HepG2 (cell line): ENCODE measurements around the gene AXIN1. TPM values are rescaled to one million over a fixed set of nuclear protein-coding genes. Genes with fewer than 3 reads are reported as not detected.

Experiments
- ATAD3A ChIP-seq: sonication (generic); formaldehyde crosslinking; IDR thresholded peaks from 2 replicates; pipeline ENCODE4 v1.4.0; 2020; ENCODE audit warnings: missing genetic modification reagents
- ATF6 ChIP-seq: sonication (generic); formaldehyde crosslinking; conservative IDR thresholded peaks from 2 replicates; pipeline ENCODE4 v1.4.0; 2020; ENCODE audit warnings: missing genetic modification reagents
- CHCHD3 ChIP-seq: sonication (generic); formaldehyde crosslinking; IDR thresholded peaks from 2 replicates; pipeline ENCODE4 v1.8.0; 2022; ENCODE audit warnings: mild to moderate bottlenecking, missing genetic modification reagents, moderate library complexity
- CREM ChIP-seq, 2 experiments: sonication (generic) in 1 of 2; formaldehyde crosslinking in 1 of 2; IDR thresholded peaks; 2 replicates each; pipeline versions ENCODE4 v1.4.0 to v1.6.1; 2016 to 2020; ENCODE audit warnings: antibody characterized with exemption in 1 of 2, mild to moderate bottlenecking in 1 of 2, missing genetic modification reagents in 1 of 2
- HCFC1 ChIP-seq: fragments of 150-350 bp; IDR thresholded peaks from 2 replicates; pipeline ENCODE4 v1.6.1; 2014; ENCODE audit warnings: low read depth, low read length
- HNF1A ChIP-seq, 2 experiments: sonication (generic) in 1 of 2; formaldehyde crosslinking in 1 of 2; IDR thresholded peaks; 2 replicates each; pipeline versions ENCODE4 v1.4.0 to v1.6.1; 2016 to 2020; ENCODE audit warnings: borderline replicate concordance in 1 of 2, low read depth in 1 of 2, mild to moderate bottlenecking in 1 of 2, missing genetic modification reagents in 1 of 2
- HNF4A ChIP-seq: sonication (generic); formaldehyde crosslinking; IDR thresholded peaks from 2 replicates; pipeline ENCODE4 v1.4.0; 2020; ENCODE audit warnings: missing genetic modification reagents
- KDM5B ChIP-seq: sonication (generic); formaldehyde crosslinking; IDR thresholded peaks from 2 replicates; pipeline ENCODE4 v1.4.0; 2020; ENCODE audit warnings: missing genetic modification reagents, mild to moderate bottlenecking, borderline replicate concordance
- NCOR1 ChIP-seq: fragments of 200-600 bp; sonication (generic); IDR thresholded peaks from 2 replicates; pipeline ENCODE4 v1.7.0; 2017; ENCODE audit warnings: antibody characterized with exemption, low read length, borderline replicate concordance
- SIN3B ChIP-seq: fragments of 150-350 bp; IDR thresholded peaks from 2 replicates; pipeline ENCODE4 v1.6.1; 2014; ENCODE audit warnings: low read length
- SP5 ChIP-seq: IDR thresholded peaks from 2 replicates; pipeline ENCODE4 v1.6.1; 2016; ENCODE audit warnings: low read depth, borderline replicate concordance
- ZBTB25 ChIP-seq: IDR thresholded peaks from 2 replicates; pipeline ENCODE4 v1.6.1; 2018; ENCODE audit warnings: missing genetic modification reagents
- ZBTB7B ChIP-seq: sonication (generic); formaldehyde crosslinking; IDR thresholded peaks from 2 replicates; pipeline ENCODE4 v1.4.0; 2020; ENCODE audit warnings: missing genetic modification reagents
- ZFP91 ChIP-seq: sonication (generic); formaldehyde crosslinking; IDR thresholded peaks from 2 replicates; pipeline ENCODE4 v1.9.0; 2022; ENCODE audit warnings: missing genetic modification reagents, mild to moderate bottlenecking, borderline replicate concordance
- ZFX ChIP-seq: sonication (generic); formaldehyde crosslinking; IDR thresholded peaks from 2 replicates; pipeline ENCODE4 v1.4.0; 2020; ENCODE audit warnings: mild to moderate bottlenecking, low read depth, missing genetic modification reagents, moderate library complexity
- ZKSCAN1 ChIP-seq: fragments of 150-350 bp; IDR thresholded peaks from 2 replicates; pipeline ENCODE4 v1.6.1; 2014; ENCODE audit warnings: low read length
- ZNF337 ChIP-seq: sonication (generic); formaldehyde crosslinking; IDR thresholded peaks from 2 replicates; pipeline ENCODE4 v1.5.1; 2020; ENCODE audit warnings: missing genetic modification reagents, low read depth, mild to moderate bottlenecking, borderline replicate concordance
- ZNF746 ChIP-seq: sonication (generic); formaldehyde crosslinking; IDR thresholded peaks from 2 replicates; pipeline ENCODE4 v1.8.0; 2022; ENCODE audit warnings: mild to moderate bottlenecking, missing genetic modification reagents
- ZNF777 ChIP-seq: sonication (generic); formaldehyde crosslinking; IDR thresholded peaks from 2 replicates; pipeline ENCODE4 v1.4.0; 2020; ENCODE audit warnings: missing genetic modification reagents
- polyA plus RNA-seq, 8 experiments: library from polyadenylated mRNA; depleted of rRNA in 3 of 8; stranded (reverse) in 7 of 8; unstranded in 1 of 8; fragments of >200 nt; fragmentation: Illumina TruSeq in 4 of 8; extraction: Trizol in 4 of 8; gene quantifications; 2 replicates each; pipeline versions ENCODE4 v1.2.1 to v1.2.3, GENCODE V29; 2011 to 2016; ENCODE audit warnings: low read depth in 4 of 8, missing spikeins in 1 of 8, mixed read lengths in 1 of 8; ENCODE audit not compliant: insufficient read depth in 1 of 8
- total RNA-seq, 5 experiments: library from RNA; depleted of rRNA; stranded (reverse); fragments of >200 nt; fragmentation: Illumina TruSeq; extraction: Trizol; gene quantifications; 2 replicates each; pipeline ENCODE4 v1.2.3, GENCODE V29; 2016; ENCODE audit warnings: low read depth in 1 of 5

The AXIN1 gene
- total and polyA plus RNA-seq, 2 of the 13 experiments (the other 11 are each of a cell fraction or from before 2014, with no cell fraction given), result 24.0 to 26.0 TPM

- TF ChIP-seq HNF1A (IDR thresholded peaks at IDR 0.05; ENCODE audit: low read depth) (no peak), HNF1A (CRISPR knock-in tag; IDR thresholded peaks at IDR 0.05; ENCODE audit: borderline replicate concordance) (peak; percentile 53; the same call in 1 of the 2 replicates), CHCHD3 (CRISPR knock-in tag) (peak; percentile 96), ZBTB7B (CRISPR knock-in tag) (peak; percentile 72; the same call in 1 of the 2 replicates), ZNF777 (CRISPR knock-in tag) (peak; percentile 95), ZFX (CRISPR knock-in tag) (peak; percentile 95), ATAD3A (no peak), ZFP91 (CRISPR knock-in tag) (peak; percentile 60; the same call in 1 of the 2 replicates), ZNF746 (CRISPR knock-in tag) (peak; percentile 40; the same call in 1 of the 2 replicates), HCFC1 (0 out of 2 replicates have a peak, but pooled peaks have one; percentile 13), KDM5B (CRISPR knock-in tag) (peak; percentile 96), CREM (IDR thresholded peaks at IDR 0.05) (peak; percentile 18; the same call in 1 of the 2 replicates), CREM (CRISPR knock-in tag; IDR thresholded peaks at IDR 0.05) (no peak), HNF4A (CRISPR knock-in tag) (peak; percentile 83), ZKSCAN1 (0 out of 2 replicates have a peak, but pooled peaks have one; percentile 36), ZBTB25 (CRISPR knock-in tag) (peak; percentile 66; the same call in 1 of the 2 replicates), SIN3B (no peak), NCOR1 (peak; percentile 41; the same call in 1 of the 2 replicates), ZNF337 (CRISPR knock-in tag) (peak; percentile 41; the same call in 1 of the 2 replicates), SP5 (CRISPR knock-in tag) (peak; percentile 17), ATF6 (CRISPR knock-in tag) (0 out of 2 replicates have a peak, but pooled peaks have one; percentile 52)
These were observed 9.6 kb upstream of the AXIN1 start (continued) for GRCh38 chr16:361872-362701.
